Right lobe of liver (tissue), 4 donors: ENCODE measurements around the gene DIS3L2.

Experiments
- POLR2A ChIP-seq: fragments of 450-650 bp; IDR thresholded peaks from one replicate; pipeline ENCODE4 v1.6.1; 2017; ENCODE audit warnings: antibody characterized with exemption, mild to moderate bottlenecking
- TF ChIP-seq, protein P1 (sequence below), 4 donors: fragments of 200-600 bp in 3 of 4; fragments of 450-650 bp in 1 of 4; IDR thresholded peaks; one replicate each; pipeline versions ENCODE4 v1.5.1 to v1.8.0; 2016 to 2022; ENCODE audit warnings: antibody characterized with exemption in 4 of 4, mild to moderate bottlenecking in 2 of 4
- donor health status: DM: no; HTN: no; CAD: no.
- donor health status: DM: no; HTN: no; CAD: no.
- donor health status: DM: no; HTN: yes; CAD: no.

DNA sequence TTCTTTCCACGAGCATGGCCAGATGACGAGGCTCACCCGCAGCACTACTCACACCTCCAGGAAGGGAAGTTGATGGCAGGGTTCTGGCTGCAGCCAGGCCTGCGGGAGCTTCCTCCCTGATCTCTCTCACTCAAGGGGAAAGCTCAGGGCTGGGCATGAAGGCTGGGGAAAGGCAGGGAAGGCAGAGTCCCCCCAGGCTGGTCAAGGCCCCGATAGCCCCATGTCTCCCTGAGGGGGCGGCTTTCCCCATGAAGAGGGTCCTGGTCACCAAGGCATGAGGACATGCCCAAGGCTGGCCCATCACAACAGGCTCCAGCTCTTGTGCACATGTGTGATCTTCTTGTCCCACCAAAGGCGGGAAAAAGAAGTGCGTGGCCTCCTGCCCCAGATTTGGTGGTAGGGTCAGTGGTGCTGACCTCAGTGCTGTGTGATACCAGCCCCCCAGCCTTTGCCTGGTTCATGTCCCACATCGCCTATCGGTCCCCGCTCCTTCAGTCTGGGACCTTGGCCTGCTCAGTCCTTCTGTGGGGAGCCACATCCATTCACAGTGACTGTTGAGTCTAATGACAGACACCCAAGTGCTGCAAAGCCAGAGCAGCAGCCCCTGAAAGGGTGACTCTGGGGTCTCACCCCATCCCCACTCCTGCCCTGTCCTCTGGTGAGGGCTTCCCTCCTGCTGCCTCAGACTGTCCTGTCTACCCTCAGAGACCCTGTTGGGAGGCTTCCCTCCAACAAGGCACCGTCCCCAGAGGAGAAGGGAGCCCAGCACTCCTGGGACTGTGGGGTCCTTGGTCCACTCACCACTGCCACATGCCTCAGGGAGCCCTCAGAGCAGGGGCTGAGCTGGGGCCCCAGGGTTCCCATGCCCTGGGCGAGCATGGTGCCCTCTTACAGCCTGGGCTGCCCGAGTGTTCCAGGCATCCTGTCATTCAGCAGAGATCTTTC lies 367.3 kb downstream of the DIS3L2 start:
- TF ChIP-seq, protein P1, sequence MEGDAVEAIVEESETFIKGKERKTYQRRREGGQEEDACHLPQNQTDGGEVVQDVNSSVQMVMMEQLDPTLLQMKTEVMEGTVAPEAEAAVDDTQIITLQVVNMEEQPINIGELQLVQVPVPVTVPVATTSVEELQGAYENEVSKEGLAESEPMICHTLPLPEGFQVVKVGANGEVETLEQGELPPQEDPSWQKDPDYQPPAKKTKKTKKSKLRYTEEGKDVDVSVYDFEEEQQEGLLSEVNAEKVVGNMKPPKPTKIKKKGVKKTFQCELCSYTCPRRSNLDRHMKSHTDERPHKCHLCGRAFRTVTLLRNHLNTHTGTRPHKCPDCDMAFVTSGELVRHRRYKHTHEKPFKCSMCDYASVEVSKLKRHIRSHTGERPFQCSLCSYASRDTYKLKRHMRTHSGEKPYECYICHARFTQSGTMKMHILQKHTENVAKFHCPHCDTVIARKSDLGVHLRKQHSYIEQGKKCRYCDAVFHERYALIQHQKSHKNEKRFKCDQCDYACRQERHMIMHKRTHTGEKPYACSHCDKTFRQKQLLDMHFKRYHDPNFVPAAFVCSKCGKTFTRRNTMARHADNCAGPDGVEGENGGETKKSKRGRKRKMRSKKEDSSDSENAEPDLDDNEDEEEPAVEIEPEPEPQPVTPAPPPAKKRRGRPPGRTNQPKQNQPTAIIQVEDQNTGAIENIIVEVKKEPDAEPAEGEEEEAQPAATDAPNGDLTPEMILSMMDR (IDR thresholded peaks at IDR 0.05): no peak
- TF ChIP-seq POLR2A: no peak
